Activated CD4-positive, alpha-beta T cell treated with anti-CD3 and anti-CD28 coated beads, Interleukin-2, Interleukin-6, amounts not matched to agents 100 ng/mL and 50 ng/mL, durations not matched to agents 16 hours and 8 hours (primary cell): ENCODE data around the gene ADGRL3.
"Not testable (repeated sequence)": the region's sequence is repeated elsewhere in the genome, so short reads cannot be mapped to it uniquely, and the experiment has no call there.

Experiments used
- DNase-seq: peaks from one replicate; pipeline ENCODE4 v3.0.0-alpha.2; 2020

The ADGRL3 gene

GRCh38 chr4:61571761-61572559 lies 371.8 kb downstream of the ADGRL3 start:
- no peak for DNase-seq

GRCh38 chr4:61575796-61576195 lies 375.7 kb downstream of the ADGRL3 start:
- no peak for DNase-seq

- DNase-seq, result no peak
Observed at GRCh38 chr4:61579786-61580185, 379.7 kb downstream of the ADGRL3 start.

- DNase-seq, result no peak
Observed at GRCh38 chr4:61580721-61581377, 380.7 kb downstream of the ADGRL3 start.

- no peak for DNase-seq
Observed at GRCh38 chr4:61583696-61584095, 383.6 kb downstream of the ADGRL3 start.

- no peak for DNase-seq
Observed at GRCh38 chr4:61588621-61589402, 388.7 kb downstream of the ADGRL3 start.

- DNase-seq, result no peak
Observed at GRCh38 chr4:61590881-61591280, 390.8 kb downstream of the ADGRL3 start.

GRCh38 chr4:61596606-61597340 lies 396.6 kb downstream of the ADGRL3 start:
- no peak for DNase-seq

- no peak for DNase-seq
Observed at GRCh38 chr4:61603086-61603485, 403.0 kb downstream of the ADGRL3 start.

- DNase-seq, result no peak
Observed at GRCh38 chr4:61604054-61604453, 403.9 kb downstream of the ADGRL3 start.

- DNase-seq, result no peak
Observed at GRCh38 chr4:61605984-61606383, 405.9 kb downstream of the ADGRL3 start.

- DNase-seq, result no peak
Observed at GRCh38 chr4:61614231-61614630, 414.1 kb downstream of the ADGRL3 start.

GRCh38 chr4:61619528-61619927 lies 419.4 kb downstream of the ADGRL3 start:
- DNase-seq, result no peak

- no peak for DNase-seq
Observed at GRCh38 chr4:61628282-61628681, 428.2 kb downstream of the ADGRL3 start.

- DNase-seq, result no peak
Observed at GRCh38 chr4:61628727-61629126, 428.6 kb downstream of the ADGRL3 start.

GRCh38 chr4:61630548-61630947 lies 430.4 kb downstream of the ADGRL3 start:
- DNase-seq, result no peak

GRCh38 chr4:61638591-61638990 lies 438.5 kb downstream of the ADGRL3 start:
- DNase-seq, result no peak

- DNase-seq, result not testable (repeated sequence)
Observed at GRCh38 chr4:61646746-61647350, 446.7 kb downstream of the ADGRL3 start.

GRCh38 chr4:61648264-61648663 lies 448.1 kb downstream of the ADGRL3 start:
- no peak for DNase-seq

- no peak for DNase-seq
Observed at GRCh38 chr4:61657016-61657415, 456.9 kb downstream of the ADGRL3 start.

GRCh38 chr4:61661960-61662359 lies 461.8 kb downstream of the ADGRL3 start:
- no peak for DNase-seq

- no peak for DNase-seq
Observed at GRCh38 chr4:61662362-61662761, 462.2 kb downstream of the ADGRL3 start.

- DNase-seq, result no peak
Observed at GRCh38 chr4:61663310-61663709, 463.2 kb downstream of the ADGRL3 start.
